Posterior vena cava (tissue), 2 donors: Measurements from ENCODE around the gene GNG12. TPM values are rescaled to one million over a fixed set of nuclear protein-coding genes. Genes with fewer than 3 reads are reported as not detected.
A peak's percentile ranks its signal among the peaks of the same experiment; 100 is the strongest.

Source experiments
- DNase-seq: peaks from one replicate; pipeline ENCODE4 v3.0.0-alpha.2; 2020; ENCODE audit warnings: low spot score
- intact Hi-C, 2 donors: fragments of 100-400 bp; cut with DNase I; formaldehyde crosslinking; loops; one replicate each; pipeline versions ENCODE4 v1.14.1 to v1.14.2; 2022 to 2023
- long read RNA-seq, 2 donors: library from polyadenylated mRNA; unstranded; transcript quantifications; one replicate each; pipeline ENCODE4 v2.0.0, GENCODE V29; 2020 to 2021
- total RNA-seq, 2 donors: library from RNA; stranded (reverse); fragmentation: NEBNext Ultra II Directional; extraction: Animal tissue kit (Norgen Biotek cat#: 25700); gene quantifications; one replicate each; pipeline ENCODE4 v1.2.1, GENCODE V29; 2021
- donor health status: DM: yes; HTN: yes; CAD: no.
- donor health status: DM: yes; HTN: yes; CAD: no.

GNG12 gene
- 100 to 1,000 TPM; 165 to 166 TPM for total RNA-seq
- long read RNA-seq, donor 1, full-length matches to known transcripts = 77 of 104 reads
- long read RNA-seq, donor 1, partial matches to known transcripts = 1 of 104 reads
- long read RNA-seq, donor 1, other reads (novel, unspliced or antisense) = 26 of 104 reads
- long read RNA-seq, donor 2, full-length matches to known transcripts = 328 of 384 reads
- long read RNA-seq, donor 2, partial matches to known transcripts = 11 of 384 reads
- long read RNA-seq, donor 2, other reads (novel, unspliced or antisense) = 45 of 384 reads

- intact Hi-C loops = loop anchor here (5.0 to 10.0 kb wide), 4 partner anchors 56 to 268 kb away; partner anchors contain the start of gene GADD45A (in 1 of the 2)
- DNase-seq = peak; percentile 90
These were observed at the start of gene GNG12 for GRCh38 chr1:67832737-67833601. Gene GNG12 (minus strand): TSS chr1:67833467. CDS start chr1:67707686, 125,781 bp downstream.

DNA sequence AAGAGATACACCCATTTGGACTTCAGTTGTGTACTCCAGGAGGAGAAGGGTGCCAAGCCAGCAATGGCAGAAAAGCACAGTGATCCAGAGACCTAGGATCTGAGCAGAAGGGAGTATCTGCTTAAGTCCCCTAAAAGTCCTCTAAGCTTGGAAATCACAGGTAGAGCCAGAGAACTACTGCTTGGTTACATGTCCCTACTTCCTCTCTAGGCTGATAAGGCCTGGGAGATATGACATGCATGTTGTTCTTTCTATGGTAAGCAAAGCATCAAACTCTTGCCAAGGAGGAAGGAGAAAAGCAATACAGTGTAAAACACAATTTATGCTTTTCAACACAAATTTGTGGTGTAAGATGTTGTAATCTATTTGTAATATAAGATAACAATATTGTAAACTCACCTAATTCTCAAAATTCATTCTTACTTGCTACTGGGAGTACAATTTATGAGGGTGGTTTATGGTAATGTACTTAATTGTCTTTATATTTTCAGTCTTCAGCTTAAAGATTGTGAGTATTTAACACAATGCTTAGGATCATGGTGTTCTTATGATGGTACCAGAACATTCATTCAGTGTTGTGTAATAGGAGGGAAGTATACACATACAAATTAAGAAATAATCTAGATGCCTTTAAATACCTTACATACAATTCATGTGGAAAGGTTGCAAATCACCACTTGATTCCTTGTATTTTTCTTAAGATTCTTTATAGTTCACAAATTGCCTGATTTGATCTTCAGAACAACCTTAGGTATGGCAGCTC, 49.1 kb upstream of the GNG12 start:
- no peak for DNase-seq
- intact Hi-C loops = no loop called here

DNA sequence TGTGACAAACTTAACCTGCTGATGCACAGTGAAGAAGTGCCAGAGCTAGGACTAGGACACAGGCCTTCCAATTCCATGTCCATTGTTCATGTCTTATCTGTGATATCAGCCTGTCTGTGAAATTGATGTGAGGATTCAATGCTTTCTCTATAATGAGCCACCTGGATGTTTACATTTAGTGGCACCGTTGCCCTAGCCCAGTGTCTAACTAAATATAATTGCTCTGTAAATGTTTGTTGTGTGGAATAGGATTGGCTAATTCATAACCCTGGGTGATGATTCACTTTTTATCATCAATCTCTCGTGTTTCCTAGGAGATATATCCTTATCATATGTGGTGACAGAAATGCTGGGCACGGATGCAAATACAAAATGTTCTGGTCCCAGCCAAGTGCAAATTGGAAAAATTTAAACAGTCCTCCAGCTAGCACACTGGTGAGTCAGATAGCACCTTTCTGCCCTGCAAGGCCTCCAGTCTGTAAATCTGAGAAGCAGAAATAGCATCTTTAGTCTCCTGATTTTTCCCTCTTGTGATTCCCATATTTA, 46.9 kb upstream of the GNG12 start:
- no peak for DNase-seq
- intact Hi-C loops = no loop called here

DNA sequence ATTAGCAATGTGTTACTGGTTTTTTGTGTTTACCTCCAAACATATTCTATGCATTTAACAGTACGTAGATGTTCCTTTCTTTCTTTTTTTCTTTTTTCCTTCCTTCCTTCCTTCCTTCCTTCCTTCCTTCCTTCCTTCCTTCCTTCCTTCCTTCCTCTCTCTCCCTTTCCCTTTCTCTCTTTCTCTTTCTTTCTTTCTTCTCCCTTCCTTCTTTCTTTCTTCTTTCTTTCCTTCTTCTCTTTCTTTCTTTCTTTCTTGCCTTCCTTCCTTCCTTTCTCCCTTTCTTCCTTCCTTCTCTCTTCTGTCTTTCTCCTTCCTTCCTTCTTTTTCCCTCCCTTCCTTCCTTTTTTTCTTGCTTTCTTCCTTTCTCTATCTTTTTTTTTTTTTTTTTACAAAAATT, 46.2 kb upstream of the GNG12 start:
- intact Hi-C loops = no loop called here
- no peak for DNase-seq

- no peak for DNase-seq
- intact Hi-C loops = no loop called here
These were observed 41.3 kb upstream of the GNG12 start for GRCh38 chr1:67874501-67875111.

DNA sequence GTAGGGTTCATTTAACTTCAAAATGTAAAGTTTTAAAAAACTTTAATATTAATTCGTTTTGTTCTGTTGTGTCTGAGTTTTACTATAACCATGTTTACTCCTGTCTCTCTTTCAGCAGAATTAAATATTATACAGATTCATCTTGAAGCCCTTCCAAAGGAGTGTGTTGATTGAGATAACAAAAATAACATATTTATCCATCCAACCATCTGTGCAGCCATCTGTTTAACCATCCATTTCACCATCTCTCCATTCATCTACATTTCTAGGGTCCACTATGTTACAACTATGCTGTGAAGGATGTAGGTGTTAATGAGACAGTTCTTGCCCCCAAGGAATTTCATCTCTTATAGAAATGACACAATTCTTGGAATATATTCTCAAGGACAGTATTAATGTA, 36.0 kb upstream of the GNG12 start:
- no peak for DNase-seq
- intact Hi-C loops = loop anchor here in 1 of 2 donors (10.0 kb wide), 1 partner anchor 466 kb away; no protein-coding TSS in a partner anchor

DNA sequence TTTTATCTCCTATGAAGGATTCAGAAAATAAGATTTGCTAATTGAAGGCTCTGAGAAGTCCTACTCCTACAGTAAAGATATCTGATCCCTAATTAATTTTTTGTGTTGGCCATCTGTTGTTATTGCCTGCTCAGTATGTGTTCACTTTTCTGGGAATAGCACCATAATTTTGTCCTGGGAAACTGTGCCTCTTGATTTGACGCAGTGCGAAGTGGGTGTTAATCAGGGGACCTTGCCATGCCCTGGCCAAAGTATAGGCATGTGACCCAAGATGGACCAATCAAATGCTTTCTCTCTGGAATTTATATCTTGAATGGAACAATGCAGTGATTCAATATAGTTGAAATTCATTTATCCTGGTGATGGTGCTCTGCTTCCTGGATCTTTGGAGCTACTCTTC, 30.4 kb upstream of the GNG12 start:
- no peak for DNase-seq

DNA sequence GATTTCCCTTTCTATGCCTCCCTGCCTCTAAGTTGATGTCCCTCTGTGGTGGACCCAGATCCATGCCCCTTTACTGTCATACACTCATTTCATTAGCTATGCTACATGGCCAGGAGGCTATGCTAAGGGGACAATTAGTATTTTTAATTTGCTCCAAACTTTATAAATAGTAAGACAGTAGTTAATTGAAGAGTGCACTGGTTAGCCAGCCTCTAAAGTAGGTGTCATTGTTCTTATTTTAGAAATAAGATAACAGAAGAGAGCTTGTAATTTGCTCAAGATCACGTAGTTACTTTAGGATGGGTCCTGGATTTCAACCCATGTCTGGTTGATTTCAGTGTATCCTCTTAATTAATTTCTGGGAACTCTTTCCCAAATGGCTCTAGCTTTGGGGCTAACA, 29.4 kb upstream of the GNG12 start:
- intact Hi-C loops = loop anchor here in 1 of 2 donors (10.0 kb wide), 1 partner anchor 472 kb away; no protein-coding TSS in a partner anchor
- no peak for DNase-seq

More for the DNA sequence above, 30.4 kb upstream of the GNG12 start:
- intact Hi-C loops = loop anchor here in 1 of 2 donors (10.0 kb wide), 1 partner anchor 471 kb away; no protein-coding TSS in a partner anchor

DNA sequence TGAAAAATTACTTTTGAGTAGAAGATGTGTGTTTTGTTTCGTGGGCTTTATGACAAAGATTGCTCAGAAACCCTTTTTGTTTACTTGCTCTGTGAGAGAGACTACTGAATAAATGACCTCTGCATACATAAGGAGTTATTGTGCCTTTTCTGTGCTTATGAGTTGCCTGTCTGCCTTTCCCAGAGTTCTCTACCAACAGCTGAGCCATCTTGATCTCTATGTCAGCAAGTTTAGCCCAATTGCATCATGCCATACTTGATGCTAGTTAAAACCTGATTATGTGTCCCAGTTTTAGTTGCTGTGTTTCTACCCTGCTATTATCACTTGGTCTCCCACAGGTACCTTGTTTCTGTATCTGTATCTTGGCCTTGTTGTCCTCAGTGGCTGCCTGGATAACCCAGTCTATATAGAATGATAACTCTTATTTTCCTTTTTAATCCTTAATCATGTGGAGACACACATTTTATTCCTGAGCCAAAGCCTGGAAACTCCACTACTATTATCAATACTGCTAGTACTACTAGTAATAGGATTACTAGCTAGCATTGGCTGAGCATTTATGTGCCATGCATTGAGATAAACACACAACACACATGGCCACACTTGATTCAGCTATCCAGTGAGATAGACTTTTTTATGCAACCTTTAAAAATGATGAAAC, 28.7 kb upstream of the GNG12 start:
- no peak for DNase-seq
- intact Hi-C loops = loop anchor here in 1 of 2 donors (10.0 kb wide), 1 partner anchor 473 kb away; no protein-coding TSS in a partner anchor

- intact Hi-C loops = loop anchor here in 1 of 2 donors (10.0 kb wide), 1 partner anchor 474 kb away; no protein-coding TSS in a partner anchor
- DNase-seq = no peak
These were observed 27.5 kb upstream of the GNG12 start for GRCh38 chr1:67860776-67861175.

DNA sequence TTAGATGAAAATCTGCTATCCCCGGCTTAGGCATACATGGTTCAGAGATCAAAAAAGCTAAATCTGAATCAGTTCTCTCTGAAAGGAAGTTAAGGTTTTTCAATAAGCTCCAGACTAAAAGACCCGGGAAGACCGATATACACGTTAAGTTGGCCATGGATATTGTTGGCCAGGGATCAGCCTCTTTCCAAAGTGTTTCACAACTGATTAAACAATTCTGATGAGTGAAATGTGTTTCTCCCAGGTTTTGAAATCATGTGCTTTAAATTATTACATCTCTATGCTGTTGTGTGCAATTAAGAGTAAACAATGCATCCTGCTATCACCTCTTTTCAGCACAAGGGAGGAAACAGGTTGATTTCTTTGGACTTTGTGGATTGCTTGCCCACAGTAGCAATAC, 23.7 kb upstream of the GNG12 start:
- no peak for DNase-seq
- intact Hi-C loops = loop anchor here in 1 of 2 donors (10.0 kb wide), 1 partner anchor 248 kb away; no protein-coding TSS in a partner anchor

- intact Hi-C loops = loop anchor here in 1 of 2 donors (10.0 kb wide), 1 partner anchor 249 kb away; no protein-coding TSS in a partner anchor
- no peak for DNase-seq
These were observed 22.7 kb upstream of the GNG12 start for GRCh38 chr1:67855961-67856360.

DNA sequence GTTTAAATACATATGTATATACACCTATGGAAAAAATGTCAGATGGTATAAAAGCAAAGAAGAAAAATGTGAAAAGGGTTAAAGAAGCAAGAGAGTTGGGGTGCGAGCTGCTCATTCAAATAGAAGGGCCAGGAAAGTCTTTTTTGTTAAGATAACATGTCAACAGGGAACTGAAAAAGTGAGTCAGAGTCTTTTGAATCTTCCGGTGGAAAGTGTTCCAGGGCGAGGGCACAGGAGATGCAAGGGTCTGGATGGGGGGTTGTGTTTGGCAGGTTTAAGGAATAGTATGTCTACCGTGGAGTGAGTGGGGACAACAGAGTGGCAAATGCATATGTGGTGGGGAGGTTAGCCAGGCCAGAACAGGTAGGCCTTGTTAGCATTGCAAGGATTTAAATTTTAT, 22.2 kb upstream of the GNG12 start:
- intact Hi-C loops = loop anchor here in 1 of 2 donors (10.0 kb wide), 1 partner anchor 249 kb away; no protein-coding TSS in a partner anchor
- DNase-seq = no peak

- intact Hi-C loops = loop anchor here (5.0 to 10.0 kb wide), 2 partner anchors 251 to 259 kb away; no protein-coding TSS in a partner anchor
- DNase-seq = peak; percentile 84
These were observed 20.4 kb upstream of the GNG12 start for GRCh38 chr1:67853704-67854103.

DNA sequence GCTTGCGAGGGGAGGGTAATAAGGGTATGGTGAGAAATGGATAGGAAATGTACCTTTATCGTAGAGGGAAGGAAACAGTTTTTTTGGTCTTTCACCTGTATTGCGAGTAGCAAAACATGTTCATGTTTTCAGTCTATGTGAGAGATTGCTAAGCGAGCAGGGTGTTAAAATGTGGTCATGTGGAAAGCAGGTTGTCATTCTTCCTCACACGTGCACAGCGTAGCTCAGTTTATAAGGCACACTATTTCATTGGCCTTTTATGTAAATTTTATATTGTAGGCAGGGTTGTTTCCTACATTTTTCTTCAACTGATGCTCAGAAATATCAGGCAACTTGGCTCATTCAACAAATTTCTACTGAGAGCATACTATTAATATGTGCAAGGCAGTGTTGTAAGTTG, 18.5 kb upstream of the GNG12 start:
- intact Hi-C loops = loop anchor here (5.0 to 10.0 kb wide), 2 partner anchors 253 to 261 kb away; no protein-coding TSS in a partner anchor
- DNase-seq = no peak

DNA sequence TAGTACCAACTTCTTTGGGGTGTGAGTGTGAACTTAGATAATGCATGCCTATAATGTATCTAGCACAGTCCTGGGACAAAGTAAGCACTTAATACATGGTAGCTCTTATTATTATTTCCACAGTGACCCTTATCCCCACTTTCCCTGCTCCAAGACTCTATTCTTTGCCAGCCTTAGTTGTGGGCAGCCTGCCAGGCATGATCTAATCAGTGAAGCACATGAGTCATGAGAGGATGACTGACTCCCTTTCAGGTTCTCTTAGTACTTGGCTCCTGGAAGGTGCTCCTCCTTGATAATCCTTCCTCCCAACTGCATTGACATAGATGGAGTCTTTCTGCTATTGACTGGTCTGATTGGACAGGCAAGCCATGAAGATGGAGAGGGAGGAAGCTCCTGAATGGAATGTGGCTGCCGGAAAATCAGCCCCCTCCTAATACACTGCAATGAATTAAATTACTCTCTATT, 17.4 kb upstream of the GNG12 start:
- intact Hi-C loops = loop anchor here (5.0 to 10.0 kb wide), 2 partner anchors 254 to 262 kb away; no protein-coding TSS in a partner anchor

GRCh38 chr1:67850151-67850551, 16.9 kb upstream of the GNG12 start:
- DNase-seq = no peak
- intact Hi-C loops = loop anchor here (5.0 to 10.0 kb wide), 2 partner anchors 255 to 262 kb away; no protein-coding TSS in a partner anchor

More for the DNA sequence above, 17.4 kb upstream of the GNG12 start:
- peak; percentile 90 for DNase-seq
